GM23338 (cell line): ENCODE measurements around the gene ANKRD44.

Source experiments
- CREB1 ChIP-seq: fragments of 250-450 bp; sonication (Bioruptor Pico); IDR thresholded peaks from 2 replicates; pipeline ENCODE4 v1.5.0; 2020; ENCODE audit warnings: low read depth, mild to moderate bottlenecking, moderate library complexity
- EZH2 ChIP-seq: fragments of 200-600 bp; sonication (generic); IDR thresholded peaks from one replicate; pipeline ENCODE4 v1.8.0; 2017; ENCODE audit warnings: antibody characterized with exemption, mild to moderate bottlenecking, low read depth; ENCODE audit not compliant: unreplicated experiment
- EZH2phosphoT487 ChIP-seq: fragments of 200-600 bp; sonication (generic); IDR thresholded peaks from one replicate; pipeline ENCODE4 v1.8.1; 2018; ENCODE audit warnings: antibody characterized with exemption; ENCODE audit not compliant: unreplicated experiment
- JUNB ChIP-seq: IDR thresholded peaks from one replicate; pipeline ENCODE4 v1.6.1; 2016; ENCODE audit warnings: antibody characterized with exemption; ENCODE audit not compliant: unreplicated experiment
- NANOG ChIP-seq: IDR thresholded peaks from 2 replicates; pipeline ENCODE4 v1.6.1; 2016; ENCODE audit warnings: antibody characterized with exemption, borderline replicate concordance
- POLR2AphosphoS5 ChIP-seq: IDR thresholded peaks from 2 replicates; pipeline ENCODE4 v1.6.1; 2016; ENCODE audit warnings: antibody characterized with exemption, low read depth
- STAT1 ChIP-seq: IDR thresholded peaks from one replicate; pipeline ENCODE4 v1.6.1; 2016; ENCODE audit warnings: antibody characterized with exemption; ENCODE audit not compliant: unreplicated experiment
- TF ChIP-seq, protein P1 (sequence below), 2 experiments: fragments of 200-600 bp in 1 of 2; sonication (generic) in 1 of 2; conservative IDR thresholded peaks; 2 replicates each; pipeline versions ENCODE4 v1.5.1 to v1.6.1; 2016 to 2017; ENCODE audit warnings: antibody characterized with exemption in 2 of 2, low read depth in 2 of 2, mild to moderate bottlenecking in 2 of 2, moderate library complexity in 1 of 2
- TF ChIP-seq, protein P2 (sequence below): IDR thresholded peaks from one replicate; pipeline ENCODE4 v1.6.1; 2018; ENCODE audit warnings: antibody characterized with exemption; ENCODE audit not compliant: unreplicated experiment
- TF ChIP-seq, protein P3 (sequence below): IDR thresholded peaks from 2 replicates; pipeline ENCODE4 v1.6.1; 2016; ENCODE audit warnings: antibody characterized with exemption

DNA sequence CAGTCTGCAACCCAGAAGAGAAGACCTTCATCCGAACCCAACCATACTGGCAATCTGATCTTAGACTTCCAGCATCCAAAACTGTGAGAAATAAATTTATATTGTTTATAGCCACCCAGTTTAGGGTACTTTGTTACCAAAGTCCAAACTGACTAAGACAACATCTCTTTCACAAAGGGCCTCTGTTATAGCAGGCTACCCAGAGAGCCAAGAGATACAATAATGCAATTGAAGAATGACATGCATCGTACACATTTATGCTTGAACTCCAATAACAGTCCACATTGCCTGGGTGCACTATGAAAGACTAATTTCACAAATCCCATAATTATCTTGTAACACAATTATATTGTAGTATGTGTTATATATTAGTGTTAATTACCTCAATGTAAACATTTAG is 39.1 kb upstream of the ANKRD44 start:
- TF ChIP-seq, protein P1, sequence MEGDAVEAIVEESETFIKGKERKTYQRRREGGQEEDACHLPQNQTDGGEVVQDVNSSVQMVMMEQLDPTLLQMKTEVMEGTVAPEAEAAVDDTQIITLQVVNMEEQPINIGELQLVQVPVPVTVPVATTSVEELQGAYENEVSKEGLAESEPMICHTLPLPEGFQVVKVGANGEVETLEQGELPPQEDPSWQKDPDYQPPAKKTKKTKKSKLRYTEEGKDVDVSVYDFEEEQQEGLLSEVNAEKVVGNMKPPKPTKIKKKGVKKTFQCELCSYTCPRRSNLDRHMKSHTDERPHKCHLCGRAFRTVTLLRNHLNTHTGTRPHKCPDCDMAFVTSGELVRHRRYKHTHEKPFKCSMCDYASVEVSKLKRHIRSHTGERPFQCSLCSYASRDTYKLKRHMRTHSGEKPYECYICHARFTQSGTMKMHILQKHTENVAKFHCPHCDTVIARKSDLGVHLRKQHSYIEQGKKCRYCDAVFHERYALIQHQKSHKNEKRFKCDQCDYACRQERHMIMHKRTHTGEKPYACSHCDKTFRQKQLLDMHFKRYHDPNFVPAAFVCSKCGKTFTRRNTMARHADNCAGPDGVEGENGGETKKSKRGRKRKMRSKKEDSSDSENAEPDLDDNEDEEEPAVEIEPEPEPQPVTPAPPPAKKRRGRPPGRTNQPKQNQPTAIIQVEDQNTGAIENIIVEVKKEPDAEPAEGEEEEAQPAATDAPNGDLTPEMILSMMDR (conservative IDR thresholded peaks at IDR 0.05; ENCODE audit: low read depth in 2 of 2): no peak
- TF ChIP-seq EZH2: no peak
- no peak for TF ChIP-seq NANOG
- TF ChIP-seq POLR2AphosphoS5: no peak
- TF ChIP-seq, protein P2, sequence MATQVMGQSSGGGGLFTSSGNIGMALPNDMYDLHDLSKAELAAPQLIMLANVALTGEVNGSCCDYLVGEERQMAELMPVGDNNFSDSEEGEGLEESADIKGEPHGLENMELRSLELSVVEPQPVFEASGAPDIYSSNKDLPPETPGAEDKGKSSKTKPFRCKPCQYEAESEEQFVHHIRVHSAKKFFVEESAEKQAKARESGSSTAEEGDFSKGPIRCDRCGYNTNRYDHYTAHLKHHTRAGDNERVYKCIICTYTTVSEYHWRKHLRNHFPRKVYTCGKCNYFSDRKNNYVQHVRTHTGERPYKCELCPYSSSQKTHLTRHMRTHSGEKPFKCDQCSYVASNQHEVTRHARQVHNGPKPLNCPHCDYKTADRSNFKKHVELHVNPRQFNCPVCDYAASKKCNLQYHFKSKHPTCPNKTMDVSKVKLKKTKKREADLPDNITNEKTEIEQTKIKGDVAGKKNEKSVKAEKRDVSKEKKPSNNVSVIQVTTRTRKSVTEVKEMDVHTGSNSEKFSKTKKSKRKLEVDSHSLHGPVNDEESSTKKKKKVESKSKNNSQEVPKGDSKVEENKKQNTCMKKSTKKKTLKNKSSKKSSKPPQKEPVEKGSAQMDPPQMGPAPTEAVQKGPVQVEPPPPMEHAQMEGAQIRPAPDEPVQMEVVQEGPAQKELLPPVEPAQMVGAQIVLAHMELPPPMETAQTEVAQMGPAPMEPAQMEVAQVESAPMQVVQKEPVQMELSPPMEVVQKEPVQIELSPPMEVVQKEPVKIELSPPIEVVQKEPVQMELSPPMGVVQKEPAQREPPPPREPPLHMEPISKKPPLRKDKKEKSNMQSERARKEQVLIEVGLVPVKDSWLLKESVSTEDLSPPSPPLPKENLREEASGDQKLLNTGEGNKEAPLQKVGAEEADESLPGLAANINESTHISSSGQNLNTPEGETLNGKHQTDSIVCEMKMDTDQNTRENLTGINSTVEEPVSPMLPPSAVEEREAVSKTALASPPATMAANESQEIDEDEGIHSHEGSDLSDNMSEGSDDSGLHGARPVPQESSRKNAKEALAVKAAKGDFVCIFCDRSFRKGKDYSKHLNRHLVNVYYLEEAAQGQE: no peak
- TF ChIP-seq EZH2phosphoT487: no peak
- no peak for TF ChIP-seq JUNB
- TF ChIP-seq, protein P3, sequence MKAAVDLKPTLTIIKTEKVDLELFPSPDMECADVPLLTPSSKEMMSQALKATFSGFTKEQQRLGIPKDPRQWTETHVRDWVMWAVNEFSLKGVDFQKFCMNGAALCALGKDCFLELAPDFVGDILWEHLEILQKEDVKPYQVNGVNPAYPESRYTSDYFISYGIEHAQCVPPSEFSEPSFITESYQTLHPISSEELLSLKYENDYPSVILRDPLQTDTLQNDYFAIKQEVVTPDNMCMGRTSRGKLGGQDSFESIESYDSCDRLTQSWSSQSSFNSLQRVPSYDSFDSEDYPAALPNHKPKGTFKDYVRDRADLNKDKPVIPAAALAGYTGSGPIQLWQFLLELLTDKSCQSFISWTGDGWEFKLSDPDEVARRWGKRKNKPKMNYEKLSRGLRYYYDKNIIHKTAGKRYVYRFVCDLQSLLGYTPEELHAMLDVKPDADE: no peak
- TF ChIP-seq STAT1: no peak
- TF ChIP-seq CREB1 (CRISPR knock-in tag): no peak
